Activated T-cell treated with anti-CD3 and anti-CD28 coated beads, Interleukin-2, amount 50 U/mL, for 1 hour (primary cell): ENCODE results near the gene HCK.

Experiments used
- DNase-seq: peaks from one replicate; pipeline ENCODE4 v3.0.0-alpha.2; 2020

HCK gene

DNA sequence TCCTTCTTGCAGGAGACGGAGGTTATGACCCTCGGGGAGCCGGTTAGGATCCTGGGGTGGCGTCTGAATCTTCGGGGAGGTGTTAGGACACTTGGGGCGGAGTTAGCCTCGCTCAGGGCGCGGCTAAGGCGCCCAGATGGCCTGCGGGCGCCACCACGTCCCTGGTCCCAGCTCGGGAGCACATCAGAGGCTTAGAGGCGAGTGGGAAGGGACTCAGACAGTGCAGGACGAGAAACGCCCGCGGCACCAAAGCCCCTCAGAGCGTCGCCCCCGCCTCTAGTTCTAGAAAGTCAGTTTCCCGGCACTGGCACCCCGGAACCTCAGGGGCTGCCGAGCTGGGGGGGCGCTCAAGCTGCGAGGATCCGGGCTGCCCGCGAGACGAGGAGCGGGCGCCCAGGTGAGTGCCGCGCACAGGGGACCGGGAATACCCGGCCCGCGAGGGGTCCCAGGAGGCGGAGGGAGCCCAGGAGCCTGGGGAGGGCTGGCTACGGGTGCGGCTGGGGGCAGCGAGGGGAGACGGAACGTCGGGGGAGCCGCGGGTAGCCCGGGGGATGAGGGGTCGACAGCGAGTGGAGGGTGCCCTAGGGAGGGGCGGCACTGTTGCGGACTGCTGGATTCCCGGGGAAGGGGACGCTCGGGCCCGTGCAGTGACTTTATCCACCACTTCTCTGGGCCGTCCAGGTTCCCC is at the start of gene HCK:
Gene HCK, plus strand, starts transcription at position 153 of the 688 bp plus-strand sequence.
- DNase-seq = no peak

DNA sequence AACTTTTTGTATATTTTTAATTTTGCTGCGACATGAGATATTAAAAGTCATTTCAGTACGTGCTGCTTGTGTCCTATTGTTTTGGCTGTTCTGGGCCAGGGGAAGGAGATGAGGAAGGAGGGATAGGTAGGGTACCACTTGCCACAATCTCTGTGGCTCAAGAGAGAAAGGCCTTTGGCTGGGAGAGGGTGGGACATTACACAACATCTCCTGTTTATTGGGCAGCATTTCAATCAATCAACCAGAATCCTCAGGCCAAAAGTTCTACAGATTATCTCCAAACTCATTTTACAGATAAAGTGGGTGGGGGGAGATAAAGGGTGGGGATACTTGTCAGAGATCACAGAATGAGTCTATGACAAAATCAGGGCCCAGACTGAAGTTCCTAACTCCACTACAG is 48.7 kb upstream of the HCK start:
- no peak for DNase-seq

DNA sequence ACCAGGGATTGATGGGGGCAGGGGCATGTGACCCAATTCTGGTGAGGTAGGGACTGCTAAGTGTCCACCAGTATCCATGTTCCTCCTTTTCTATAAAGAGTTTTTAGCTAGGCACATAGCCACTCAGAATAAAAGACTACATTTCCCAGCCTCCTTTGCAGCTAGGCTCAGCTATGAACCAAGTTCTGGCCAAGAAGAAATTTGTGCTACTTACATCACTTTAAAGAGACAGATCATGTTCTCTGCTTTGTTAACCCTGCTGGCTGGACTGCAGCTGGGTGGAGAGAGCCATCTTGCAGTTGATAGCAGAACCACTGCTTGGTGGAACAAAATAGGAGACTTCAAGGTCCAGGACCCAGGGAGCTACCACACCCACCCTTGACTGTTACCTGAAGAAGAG is 47.1 kb upstream of the HCK start:
- no peak for DNase-seq

DNA sequence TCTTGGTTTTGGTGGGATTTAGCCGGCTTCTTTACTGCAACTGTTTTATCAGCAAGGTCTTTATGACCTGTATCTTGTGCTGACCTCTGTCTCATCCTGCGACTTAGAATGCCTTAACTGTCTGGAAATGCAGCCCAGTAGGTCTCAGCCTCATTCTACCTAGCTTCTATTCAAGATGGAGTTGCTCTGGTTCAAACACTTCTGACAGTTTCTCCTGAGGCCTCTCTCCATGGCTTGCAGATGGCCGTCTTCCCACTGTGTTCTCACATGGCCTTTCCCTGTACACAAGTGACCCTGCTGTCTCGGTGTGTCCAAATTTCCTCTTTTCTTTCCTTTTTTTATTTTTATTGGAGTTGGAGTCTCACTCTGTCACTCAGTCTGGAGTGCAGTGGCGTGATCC is 46.0 kb upstream of the HCK start:
- DNase-seq = no peak

DNA sequence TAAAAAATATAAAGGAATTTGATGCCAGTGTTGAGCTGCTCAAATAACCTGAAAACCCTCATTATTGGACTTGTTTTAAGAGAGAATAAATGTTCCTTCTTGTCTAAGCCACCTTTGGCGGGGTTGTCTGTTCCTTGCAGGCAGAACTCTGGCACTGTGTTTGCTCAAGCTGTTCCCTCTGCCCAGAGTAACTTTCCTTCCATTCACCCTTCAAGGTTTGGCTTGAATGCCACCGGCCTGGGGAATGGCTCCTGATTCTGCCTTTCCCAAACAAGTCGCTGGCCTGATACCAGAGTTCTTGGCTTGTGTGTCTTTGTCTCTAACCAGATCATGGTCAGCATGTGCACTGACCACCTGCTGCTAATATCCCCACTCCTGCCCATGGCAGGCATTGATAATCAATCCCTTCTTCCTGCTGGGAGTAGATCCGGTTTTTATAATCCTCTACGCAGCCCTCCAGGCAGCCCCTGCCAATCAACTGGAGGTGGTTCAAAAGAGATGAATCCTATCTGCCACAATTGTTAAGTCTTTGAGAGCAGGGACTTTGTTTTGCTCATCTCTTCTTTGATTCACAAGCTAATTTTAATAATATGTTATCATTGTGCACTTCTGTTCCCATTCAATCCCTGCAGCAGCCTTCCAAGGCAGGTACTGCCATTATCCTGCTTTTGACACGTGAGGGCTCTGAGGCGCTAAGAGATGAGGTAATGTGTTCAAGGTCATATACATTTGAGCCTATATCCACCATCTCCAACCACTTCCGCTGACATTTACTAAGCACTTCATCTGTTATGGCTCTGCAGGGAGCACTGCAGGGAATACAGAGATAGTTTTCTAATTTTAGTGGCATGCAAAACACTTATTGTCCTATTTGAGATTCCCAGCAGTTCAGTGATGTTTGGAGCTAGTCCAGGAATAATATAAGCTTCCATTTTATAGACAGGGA is 44.9 kb upstream of the HCK start:
- no peak for DNase-seq

DNA sequence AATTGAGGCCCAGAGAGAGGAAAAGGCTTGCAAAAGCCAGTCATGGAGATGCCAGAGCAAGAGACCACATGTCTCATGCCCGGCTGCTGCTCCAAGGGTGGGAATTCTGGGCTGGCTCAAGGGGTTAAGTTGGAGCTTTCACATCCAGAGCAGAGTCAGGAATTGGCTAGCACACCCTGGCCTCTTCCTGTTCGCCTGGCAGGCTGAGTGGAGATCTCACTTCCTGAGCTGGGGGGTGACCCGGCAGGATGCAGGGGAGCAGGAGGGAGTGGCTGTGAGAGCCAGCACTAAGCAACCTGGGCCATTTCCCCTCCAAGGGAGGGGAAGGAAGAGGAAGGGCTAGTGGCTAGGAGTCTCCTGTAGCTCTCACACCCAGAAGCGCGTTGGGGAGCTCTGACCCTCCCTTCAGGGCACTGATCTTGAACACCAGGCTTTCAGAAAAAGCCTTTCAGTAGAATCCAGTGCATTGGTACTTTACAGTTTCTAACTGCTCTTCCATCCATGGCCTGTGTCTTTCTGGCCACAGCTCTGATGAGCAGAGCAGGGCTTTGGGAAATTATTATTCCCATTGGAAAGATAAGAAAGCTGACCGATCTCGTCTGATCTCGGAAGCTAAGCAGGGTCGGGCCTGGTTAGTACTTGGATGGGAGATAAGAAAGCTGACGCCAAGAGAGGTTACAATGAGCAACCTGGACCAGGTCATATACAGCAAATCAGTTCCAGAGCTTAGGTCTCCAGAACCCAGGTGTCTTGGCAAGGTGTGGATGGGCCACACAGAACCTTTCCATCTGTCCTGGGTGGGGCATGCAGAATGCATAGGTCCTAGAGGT is 44.0 kb upstream of the HCK start:
- no peak for DNase-seq

DNA sequence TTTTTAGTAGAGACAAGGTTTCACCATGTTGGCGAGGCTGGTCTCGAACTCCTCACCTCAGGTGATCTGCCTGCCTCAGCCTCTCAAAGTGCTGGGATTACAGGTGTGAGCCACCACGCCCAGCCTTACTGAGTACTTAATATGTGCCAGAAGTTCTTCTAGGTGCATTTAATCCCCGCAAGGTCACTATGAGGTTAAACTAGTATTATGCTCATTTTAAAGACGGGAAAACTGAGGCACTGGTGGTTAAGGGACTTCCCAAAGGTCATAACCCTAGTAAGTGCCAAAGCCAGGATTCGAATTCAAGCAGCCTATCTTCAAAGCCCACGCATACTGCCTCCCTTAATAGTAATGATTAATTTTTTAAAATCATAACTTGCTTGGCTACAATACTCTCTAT is 42.5 kb upstream of the HCK start:
- DNase-seq = no peak

DNA sequence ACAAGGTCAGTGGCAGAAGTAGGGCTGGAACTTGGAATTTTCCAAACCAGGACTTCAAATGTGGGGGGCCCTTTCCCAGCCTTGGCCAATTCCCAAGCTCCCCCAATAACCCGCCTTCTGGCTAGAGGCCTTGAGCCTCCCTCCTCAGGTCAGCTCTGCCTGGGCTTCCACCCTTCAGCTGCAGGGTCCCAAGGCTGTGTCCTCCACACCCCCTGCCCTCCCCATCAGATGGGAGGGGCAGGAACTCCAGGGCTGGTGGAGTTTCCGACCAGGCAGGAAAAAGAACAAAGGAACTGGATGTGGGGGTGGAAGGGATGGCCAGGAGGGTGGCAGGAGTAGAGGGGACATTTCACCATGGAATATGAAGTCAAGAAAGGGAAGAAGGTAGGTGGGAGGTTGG is 41.9 kb upstream of the HCK start, which contains the start of gene CCM2L:
Gene CCM2L, plus strand, starts transcription at position 338 of the 400 bp plus-strand sequence. Its CDS starts 17 bp downstream, at position 355.
- no peak for DNase-seq

DNA sequence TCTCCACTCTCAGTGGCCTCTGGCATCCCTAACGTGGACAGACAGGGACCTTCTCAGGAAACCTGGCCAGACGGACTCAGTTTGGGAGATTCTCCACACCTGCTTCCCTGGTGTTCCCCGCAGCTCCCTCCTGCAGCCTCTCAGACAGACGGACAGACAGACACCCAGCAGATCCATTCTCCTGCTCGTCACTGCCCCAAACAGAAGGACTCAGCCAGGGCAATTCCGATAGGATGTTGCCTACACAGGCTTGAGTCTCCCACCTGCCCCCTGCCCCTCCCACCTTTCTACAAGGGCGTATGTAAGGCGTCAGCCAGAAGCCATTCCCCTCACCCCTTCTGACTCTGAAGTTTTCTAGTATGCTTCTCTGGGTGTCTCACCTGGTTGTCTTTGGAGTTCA is 41.4 kb upstream of the HCK start:
- DNase-seq = no peak

DNA sequence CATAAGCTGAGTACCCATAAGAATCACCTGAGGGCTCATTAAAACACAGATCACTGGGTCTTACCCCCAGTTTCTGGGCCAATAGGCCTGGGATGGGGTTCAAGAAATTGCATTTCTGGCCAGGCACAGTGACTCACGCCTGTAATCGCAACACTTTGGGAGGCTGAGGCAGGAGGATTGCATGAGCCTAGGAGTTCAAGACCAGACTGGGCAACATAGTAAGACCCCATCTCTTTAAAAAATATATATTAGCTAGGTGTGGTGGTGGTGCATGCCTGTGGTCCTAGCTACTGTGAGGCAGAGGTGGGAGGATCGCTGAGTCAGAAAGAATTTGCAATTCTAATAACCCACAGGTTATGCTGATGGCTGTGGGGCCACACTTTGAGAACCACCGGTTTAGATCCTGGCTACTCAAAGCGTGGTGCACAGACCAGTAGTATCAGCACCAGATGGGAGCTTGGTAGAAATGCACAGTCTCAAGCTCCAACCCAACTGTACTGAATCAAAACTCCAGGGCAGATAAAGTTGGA is 39.8 kb upstream of the HCK start:
- no peak for DNase-seq

DNA sequence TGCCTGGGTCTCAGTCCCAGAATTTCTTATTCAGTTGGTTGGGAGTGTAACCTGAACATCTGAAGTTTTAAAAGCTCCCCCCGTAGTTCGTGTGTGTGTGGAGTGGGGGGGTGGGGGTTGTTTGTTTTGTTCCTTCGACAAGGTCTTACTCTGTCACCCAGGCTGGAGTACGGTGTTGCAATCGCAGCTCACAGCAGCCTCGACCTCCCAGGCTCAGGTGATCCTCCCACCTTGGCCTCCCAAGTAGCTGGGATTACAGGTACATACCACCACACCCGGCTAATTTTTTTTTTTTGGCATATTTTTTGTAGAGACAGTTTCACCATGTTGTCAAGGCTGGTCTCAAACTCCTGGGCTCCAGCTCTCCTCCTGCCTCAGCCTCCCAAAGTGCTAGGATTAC is 38.7 kb upstream of the HCK start:
- DNase-seq = no peak

DNA sequence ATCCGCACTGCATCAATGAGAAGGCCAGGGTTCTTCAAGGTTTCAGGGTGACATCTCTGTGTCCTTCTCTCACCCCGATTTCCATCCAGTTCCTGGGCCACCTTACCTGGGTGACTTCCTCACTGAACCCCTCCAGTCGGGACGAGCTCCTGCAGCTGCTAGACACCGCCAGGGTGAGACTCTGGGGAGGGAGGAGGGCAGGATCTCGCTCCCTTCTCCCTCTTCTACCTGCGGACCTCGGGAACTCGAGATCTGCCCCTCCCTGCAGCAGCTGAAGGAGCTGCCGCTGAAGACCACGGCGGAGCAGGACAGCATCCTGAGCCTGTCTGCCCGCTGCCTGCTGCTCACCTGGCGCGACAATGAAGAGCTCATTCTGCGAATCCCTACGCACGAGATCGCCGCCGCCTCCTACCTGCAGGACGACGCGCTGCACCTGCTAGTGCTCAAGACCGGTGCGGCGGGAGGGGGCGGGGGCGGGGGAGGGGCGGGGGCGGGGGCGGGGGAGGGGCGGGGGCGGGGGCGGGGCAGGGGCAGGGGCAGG is 34.3 kb upstream of the HCK start:
- DNase-seq = peak; percentile 57

DNA sequence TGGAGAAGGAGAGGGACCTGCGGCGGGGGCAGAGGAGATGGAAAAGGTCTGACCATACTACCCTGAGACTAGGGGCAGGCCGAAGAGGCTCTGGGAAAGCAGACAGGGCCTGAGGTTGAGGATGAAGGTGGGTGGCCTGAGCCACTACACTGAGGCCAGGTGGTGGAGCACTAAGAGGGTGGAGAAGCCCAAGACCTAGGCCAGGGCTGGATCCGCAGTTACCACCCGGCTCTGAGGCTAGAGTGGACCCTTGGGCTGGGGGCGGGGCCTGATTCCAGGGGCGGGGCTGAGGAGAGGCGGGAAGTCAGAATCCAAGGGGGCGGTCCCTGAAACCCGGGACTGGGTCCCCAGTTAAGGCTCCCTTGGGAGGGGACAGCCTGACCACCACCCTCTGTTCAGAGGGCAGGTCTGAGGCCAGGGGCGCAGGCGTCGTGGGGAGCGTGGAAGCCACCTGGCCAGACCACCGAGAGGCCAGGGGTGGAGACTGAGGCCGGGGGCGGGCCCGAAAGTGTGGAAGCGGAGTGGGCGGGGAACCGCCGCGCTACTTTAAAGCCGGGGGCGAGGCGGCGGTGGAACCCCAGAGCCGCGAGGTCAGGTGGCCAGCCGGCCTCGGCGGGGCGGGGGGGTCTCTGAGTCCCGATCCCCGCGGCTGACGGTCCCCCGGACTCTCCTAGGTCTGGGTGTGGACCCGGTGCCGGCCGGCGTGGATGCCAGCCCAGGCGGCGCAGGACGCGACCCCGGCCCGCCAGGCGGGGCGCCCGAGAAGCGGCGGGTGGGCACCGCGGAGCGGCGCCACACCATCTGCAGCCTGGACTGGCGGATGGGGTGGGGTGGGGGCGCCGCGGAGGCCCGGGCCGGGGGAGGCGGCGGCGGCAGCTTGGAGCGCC is 33.5 kb upstream of the HCK start:
- DNase-seq = peak; percentile 58

DNA sequence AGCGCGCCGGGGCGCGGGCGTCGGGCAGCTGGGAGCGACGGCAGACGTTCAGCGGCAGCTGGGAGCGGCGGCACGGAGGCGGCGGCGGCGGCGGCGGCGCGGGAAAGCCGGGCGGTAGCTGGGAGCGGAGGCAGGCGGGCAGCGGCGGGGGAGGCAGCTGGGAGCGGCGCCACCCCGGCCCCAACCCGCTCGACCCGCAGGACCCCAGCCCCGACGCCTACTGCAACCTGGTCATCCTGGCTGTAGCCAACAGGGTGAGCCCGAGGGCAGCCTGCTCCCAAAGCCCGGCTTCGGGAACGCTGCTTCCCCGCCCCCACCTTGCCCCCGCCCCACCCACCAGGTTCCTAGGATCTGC is 32.9 kb upstream of the HCK start:
- no peak for DNase-seq

DNA sequence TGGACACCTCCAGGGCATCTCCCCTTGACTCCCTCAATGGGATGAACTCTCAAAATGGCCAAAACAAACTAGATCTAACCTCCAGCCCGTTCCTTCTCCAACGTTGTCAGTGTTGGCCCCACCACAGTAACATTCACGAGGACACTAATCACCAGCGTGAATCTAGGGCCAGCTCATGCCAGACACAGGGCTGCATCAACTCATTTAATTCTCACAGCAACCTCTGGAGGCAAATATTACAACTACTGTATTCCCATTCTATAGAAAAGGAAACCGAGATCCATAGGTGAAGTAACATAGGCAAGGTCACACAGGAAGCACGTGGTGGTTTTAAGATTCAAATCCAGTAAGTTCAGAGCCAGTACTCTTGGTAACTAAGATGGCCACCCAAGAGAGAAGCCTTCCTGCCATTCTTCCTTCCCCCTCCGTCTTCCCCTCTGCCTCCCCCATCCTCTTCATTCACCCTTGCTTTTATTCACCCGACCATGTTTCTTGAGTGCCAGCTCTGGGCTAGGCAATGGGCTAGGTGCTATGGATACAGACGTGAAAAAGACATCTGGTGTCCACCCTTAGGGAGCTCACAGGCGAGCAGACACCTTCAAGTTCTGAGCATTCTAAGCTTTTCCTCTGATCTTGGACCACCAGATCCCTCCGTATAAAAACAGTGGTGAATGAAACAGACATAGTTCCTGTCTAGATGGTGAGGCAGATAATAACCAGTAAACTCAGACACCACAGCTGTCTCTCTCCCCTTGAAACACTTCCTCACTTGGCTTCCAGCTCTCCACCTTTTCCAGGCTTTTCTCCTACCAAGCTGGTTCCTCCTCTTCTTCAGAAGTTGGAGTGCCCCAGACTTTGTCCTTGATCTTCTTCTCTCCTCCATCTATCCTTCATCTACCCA is 32.2 kb upstream of the HCK start:
- DNase-seq = no peak

DNA sequence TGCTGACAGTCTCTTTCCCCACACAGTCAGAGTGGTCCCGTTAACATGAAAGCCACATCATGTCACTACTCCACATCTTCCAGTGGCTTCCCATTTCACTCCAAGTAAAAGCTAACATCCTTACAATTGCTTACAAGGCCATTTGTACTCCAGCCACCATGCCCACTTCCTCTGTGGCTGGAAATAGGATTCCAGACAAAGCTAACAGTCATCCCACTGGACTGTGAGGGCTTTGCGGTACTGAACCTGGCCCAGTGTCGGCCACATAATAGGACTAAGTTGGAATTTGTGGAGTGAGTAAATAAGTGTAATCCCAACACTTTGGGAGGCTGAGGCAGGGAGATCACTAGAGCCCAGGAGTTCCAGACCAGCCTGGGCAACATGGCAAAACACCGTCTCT is 31.0 kb upstream of the HCK start:
- no peak for DNase-seq

DNA sequence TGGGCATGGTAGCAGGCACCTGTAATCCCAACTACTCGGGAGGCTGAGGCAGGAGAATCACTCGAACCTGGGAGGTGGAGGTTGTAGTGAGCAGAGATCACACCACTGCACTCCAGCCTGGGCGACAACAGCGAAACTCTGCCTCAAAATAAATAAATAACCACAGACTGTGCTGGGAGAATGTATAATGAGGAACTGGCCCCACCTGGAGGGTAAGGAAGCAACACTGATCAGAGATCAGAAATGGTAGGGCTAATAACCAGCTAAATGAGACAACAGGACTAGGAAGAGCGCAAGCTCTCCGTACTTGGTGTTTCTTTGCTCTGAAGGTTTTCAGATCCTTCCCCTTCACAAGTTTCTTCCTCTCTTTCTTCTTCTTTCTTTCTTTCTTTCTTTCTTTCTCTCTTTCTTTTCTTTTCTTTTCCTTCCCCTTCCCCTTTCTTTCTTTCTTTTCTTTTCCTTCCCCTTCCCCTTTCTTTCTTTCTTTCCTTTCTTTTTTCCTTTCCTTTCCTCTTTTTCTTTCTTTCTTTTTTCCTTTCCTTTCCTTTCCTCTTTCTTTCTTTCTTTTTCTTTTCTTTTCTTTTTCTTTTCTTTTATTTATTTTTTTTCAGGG is 27.3 kb upstream of the HCK start:
- DNase-seq = no peak

DNA sequence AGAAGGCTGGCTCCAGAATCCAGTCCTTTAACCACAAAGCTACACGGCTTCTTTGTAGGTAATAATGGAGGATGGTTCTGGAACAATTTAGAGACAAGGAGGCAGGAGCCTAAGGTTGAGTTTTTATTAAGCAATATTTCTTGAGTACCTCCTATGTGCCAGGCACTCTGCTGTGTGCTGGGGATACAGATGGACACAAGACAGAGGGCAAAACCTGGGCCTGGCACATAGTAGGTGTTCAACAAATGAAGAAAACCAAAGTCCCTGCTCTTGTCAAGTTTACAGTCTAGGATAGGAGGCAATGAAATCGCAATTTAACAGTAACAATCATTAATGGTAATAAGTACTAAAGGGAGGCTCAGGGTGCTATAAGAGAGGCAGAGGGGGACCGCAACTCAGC is 24.4 kb upstream of the HCK start:
- DNase-seq = no peak

DNA sequence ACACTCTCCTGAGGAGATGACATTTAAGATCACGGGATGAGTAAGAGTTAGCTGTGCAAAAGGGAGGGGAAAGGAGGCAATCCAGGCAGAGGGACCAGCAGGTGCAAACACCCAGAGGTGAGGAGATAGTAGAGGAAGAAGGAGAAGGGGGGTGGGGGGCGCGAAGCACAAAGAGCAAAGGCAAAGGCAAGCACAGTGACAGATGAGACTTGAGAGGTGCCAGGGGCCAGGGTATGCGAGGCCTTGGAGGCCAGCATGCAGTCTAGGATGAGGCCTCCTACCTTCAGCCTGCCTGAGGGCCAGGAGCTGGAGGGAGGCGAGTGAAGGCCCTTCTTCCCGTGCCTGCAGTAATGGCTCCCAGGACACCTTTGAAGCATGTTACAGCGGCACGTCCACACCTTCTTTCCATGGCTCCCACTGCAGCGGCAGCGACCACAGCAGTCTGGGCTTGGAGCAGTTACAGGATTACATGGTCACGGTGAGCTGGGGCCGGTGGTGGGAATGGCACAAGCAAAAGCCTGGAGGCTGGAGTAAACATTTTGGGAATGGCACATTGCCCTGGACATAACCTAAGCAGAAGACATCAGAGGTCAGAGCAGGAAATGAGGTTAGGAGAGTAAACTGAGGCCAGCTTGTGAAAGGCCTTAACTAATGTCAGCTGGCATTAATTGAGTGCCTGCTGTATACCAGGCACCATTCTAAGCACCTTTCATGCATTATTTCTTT is 23.2 kb upstream of the HCK start:
- DNase-seq = no peak

DNA sequence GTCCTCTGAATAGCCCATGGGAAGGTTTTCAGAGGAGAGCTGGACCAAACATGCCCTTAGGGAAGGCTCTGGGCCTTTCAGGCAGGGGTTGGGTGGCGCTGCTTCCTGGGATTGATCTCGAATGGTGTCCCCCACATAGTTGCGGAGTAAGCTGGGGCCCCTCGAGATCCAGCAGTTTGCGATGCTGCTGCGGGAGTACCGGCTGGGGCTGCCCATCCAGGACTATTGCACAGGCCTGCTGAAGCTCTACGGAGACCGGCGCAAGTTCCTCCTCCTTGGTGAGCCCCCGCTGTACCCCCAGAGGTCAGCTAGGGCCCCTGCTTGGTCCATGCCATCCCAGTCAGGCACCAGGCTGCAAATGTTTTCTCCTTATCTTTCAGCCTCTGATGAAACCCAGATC is 22.5 kb upstream of the HCK start:
- no peak for DNase-seq
